Fibroblast of peridontal ligament (primary cell): Measurements from ENCODE around the gene NCBP1.

ENCODE experiments used
- DNase-seq: peaks from one replicate; pipeline ENCODE4 v3.0.0-alpha.2; 2010; ENCODE audit errors: extremely low read depth

Gene NCBP1

DNA sequence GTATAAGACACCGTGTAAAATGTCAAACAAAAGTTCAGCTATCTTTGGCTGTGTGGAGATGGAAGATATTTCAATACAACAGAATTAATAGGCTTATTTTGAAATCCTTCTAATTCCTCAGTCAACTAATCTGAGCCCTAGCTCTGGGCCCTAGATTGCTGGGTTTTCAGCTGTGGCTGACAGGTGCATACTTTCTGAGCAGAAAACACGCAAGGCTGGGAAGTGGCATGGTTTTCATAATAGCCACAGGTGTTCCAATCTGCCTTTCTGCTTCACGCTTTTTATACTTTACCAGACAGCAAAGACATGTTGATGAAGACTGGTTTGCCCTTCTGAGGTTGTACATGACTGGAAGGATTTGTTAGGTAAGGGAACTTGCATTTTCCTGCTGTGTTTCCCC, 84.2 kb downstream of the NCBP1 start:
- DNase-seq: no peak

DNA sequence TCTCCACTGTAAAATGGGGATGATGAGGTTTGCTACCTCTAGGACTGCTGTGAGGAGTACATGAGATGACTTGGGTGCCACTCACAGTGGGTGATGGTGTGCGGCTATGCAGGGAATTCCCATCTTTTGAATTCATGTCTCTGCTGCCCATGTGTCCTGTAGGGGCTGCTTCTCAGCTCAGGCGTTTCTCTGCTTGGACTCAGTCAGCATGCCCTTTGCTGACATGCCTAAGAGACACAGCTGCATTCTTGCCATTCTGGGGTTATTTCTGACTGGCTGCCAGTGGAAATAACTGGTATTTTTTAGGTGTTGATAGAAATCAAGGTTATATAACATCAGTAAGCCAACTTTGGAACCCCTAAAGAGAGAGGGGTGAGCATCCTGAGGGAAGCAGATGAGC, 87.8 kb downstream of the NCBP1 start:
- DNase-seq: no peak

GRCh38 chr9:97722331-97722730, 88.7 kb downstream of the NCBP1 start:
- no peak for DNase-seq
